ENCODE results near the gene OR7C1. TPM values are rescaled to one million over a fixed set of nuclear protein-coding genes. Genes with fewer than 3 reads are reported as not detected.
A peak's percentile ranks its signal among the peaks of the same experiment; 100 is the strongest.

Gene OR7C1
- 1 to 10 TPM; 3.2 to 5.1 TPM for total RNA-seq

DNA sequence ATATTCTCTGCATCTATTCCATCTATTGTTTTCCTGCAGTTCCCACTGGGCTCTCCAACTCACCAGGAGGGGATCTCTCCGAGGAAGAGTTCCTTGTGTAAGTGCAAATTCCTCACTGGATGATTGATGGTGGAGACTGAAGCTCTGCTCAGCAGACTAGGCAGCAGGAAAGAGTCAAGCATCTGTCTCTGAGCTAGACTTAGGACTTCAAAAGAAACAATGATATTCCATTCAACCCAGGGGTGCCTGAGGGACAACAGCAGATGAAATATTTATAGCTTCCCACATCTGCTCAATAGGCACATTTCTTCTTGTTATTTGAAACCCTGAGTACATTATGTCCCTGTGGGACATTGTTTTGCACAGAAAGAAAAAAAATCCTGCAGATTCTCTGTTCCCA lies at the start of gene OR7C1, which contains the start of gene OR7A5:
TSS of gene OR7C1 (minus strand) at position 175 of the 400 bp plus-strand sequence. CDS start 35,049 bp downstream, outside the sequence.
TSS of gene OR7A5 (minus strand) at position 175 of the 400 bp plus-strand sequence. CDS start 6,944 bp downstream, outside the sequence.
- no peaks in the 10 kb centered on the region for H3K27me3 ChIP-seq (replicated peaks; ENCODE audit: insufficient read depth)
- intact Hi-C loops (cut with DNase I), result no loop called here
- H3K27ac ChIP-seq, result peak within 1 kb of the TSS; percentile 59 to 62
- WGBS, result 9% methylated on average over 1 of the region's 1 CpG
- H3K36me3 ChIP-seq, result no peaks in the 10 kb centered on the region
- peak within 1 kb of the TSS; percentile 4 to 6 for H3K4me3 ChIP-seq
- H3K4me1 ChIP-seq (replicated peaks), result peaks cover 7% of the 10 kb centered on the region
- DNase-seq (ENCODE audit: low spot score), result peak; percentile 64
- TF ChIP-seq, protein P1, sequence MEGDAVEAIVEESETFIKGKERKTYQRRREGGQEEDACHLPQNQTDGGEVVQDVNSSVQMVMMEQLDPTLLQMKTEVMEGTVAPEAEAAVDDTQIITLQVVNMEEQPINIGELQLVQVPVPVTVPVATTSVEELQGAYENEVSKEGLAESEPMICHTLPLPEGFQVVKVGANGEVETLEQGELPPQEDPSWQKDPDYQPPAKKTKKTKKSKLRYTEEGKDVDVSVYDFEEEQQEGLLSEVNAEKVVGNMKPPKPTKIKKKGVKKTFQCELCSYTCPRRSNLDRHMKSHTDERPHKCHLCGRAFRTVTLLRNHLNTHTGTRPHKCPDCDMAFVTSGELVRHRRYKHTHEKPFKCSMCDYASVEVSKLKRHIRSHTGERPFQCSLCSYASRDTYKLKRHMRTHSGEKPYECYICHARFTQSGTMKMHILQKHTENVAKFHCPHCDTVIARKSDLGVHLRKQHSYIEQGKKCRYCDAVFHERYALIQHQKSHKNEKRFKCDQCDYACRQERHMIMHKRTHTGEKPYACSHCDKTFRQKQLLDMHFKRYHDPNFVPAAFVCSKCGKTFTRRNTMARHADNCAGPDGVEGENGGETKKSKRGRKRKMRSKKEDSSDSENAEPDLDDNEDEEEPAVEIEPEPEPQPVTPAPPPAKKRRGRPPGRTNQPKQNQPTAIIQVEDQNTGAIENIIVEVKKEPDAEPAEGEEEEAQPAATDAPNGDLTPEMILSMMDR (IDR thresholded peaks at IDR 0.05), result no peak
- peak; percentile 88 for TF ChIP-seq POLR2AphosphoS5 (IDR thresholded peaks at IDR 0.05)
- TF ChIP-seq POLR2A (IDR thresholded peaks at IDR 0.05), result no peak
- H3K9me3 ChIP-seq, result no peaks in the 10 kb centered on the region

DNA sequence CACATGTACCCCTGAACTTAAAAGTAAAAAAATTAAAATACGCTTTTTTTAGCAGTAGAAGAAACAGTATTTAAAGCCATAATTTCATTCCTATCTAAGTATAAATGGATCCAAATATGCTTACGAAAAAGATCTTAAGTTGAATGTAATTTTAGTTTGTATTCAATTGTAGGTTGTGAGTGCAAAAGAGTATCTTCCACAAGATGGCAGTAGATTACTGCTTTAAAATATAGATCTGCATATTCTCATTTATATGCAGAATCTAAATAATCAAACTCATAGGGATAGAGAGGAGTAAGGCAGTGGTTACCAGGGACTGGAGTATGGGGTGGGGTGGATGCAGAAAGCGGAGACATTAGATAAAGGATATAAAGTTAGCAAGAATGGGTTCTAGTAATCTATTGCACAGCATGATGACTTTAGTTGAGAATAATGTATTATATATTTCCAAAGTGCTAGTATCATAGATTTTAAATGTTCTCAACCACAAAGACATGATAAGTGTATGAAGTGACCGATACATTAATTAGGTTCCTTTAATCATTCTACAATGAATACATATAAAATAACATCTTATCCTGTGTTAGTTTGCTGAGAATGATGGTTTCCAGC lies 36.7 kb upstream of the OR7C1 start:
- DNase-seq (ENCODE audit: low spot score), result no peak
- TF ChIP-seq, protein P1 (IDR thresholded peaks at IDR 0.05), result peak in 3 of 4 experiments; percentile 41 to 56 (median 45)
- TF ChIP-seq POLR2A (IDR thresholded peaks at IDR 0.05), result no peak
- 65% methylated on average over 4 of the region's 4 CpGs for WGBS
- no peaks in the 10 kb centered on the region for H3K27me3 ChIP-seq (replicated peaks; ENCODE audit: insufficient read depth)
- H3K4me1 ChIP-seq (replicated peaks), result no peaks in the 10 kb centered on the region
- H3K4me3 ChIP-seq, result no peak overlapping the region
- no peaks in the 10 kb centered on the region for H3K36me3 ChIP-seq
- H3K9me3 ChIP-seq, result no peaks in the 10 kb centered on the region
- intact Hi-C loops (cut with DNase I), result no loop called here
- no peak overlapping the region for H3K27ac ChIP-seq

DNA sequence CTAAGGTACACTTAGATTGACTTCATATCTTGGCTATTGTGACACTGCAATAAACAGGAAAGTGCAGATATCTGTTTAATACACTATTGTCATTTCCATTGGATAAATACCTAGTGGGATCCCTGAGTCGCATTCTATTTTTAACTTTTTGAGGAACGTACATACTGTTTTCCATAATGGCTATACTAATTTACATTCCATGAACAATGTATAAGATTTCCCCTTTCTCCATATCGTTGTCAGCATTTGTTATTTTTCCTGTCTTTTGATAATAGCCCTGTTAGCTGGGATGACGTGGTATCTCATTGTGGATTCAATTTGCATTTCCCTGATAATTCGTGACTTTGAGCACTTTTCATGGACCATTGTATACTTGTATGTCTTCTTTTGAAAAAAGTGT lies 33.5 kb upstream of the OR7C1 start:
- H3K27me3 ChIP-seq (replicated peaks; ENCODE audit: insufficient read depth), result no peaks in the 10 kb centered on the region
- no peaks in the 10 kb centered on the region for H3K36me3 ChIP-seq
- H3K4me1 ChIP-seq (replicated peaks), result no peaks in the 10 kb centered on the region
- no peak overlapping the region for H3K4me3 ChIP-seq
- WGBS, result 84% methylated on average over 5 of the region's 5 CpGs
- H3K27ac ChIP-seq, result no peak overlapping the region
- intact Hi-C loops (cut with DNase I), result no loop called here
- no peak for DNase-seq (ENCODE audit: low spot score)
- no peaks in the 10 kb centered on the region for H3K9me3 ChIP-seq
- TF ChIP-seq POLR2A (IDR thresholded peaks at IDR 0.05), result no peak

DNA sequence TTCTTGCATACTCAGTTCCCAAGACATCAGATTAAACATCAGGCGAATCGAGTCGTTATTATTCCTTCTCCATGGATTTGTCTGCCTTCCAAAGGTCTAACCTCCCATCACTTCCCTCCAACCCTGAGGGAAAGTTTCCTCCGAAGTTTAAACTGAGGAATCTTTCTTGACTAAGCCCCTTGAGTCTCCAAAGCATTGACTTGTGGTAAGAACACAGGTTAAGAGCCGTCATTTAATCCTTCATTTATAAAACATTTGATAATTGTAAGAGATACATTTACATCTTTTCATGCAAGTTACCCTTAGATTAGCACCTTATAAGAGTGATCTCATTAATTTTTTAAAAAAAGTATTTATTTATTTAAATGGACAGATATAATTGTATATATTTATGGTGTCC lies 13.8 kb upstream of the OR7C1 start, which contains the start of gene OR7A10:
TSS of gene OR7A10 (minus strand) at position 101 of the 400 bp plus-strand sequence. CDS start 7,045 bp downstream, outside the sequence.
- H3K9me3 ChIP-seq, result no peaks in the 10 kb centered on the region
- no peak within 1 kb of the TSS for H3K4me3 ChIP-seq
- H3K27me3 ChIP-seq (replicated peaks; ENCODE audit: insufficient read depth), result no peaks in the 10 kb centered on the region
- 91% methylated on average over 5 of the region's 5 CpGs for WGBS
- no peak within 1 kb of the TSS for H3K27ac ChIP-seq
- intact Hi-C loops (cut with DNase I), result no loop called here
- no peak for DNase-seq (ENCODE audit: low spot score)
- no peaks in the 10 kb centered on the region for H3K4me1 ChIP-seq (replicated peaks)
- TF ChIP-seq POLR2AphosphoS5 (IDR thresholded peaks at IDR 0.05), result no peak
- no peak for TF ChIP-seq POLR2A (IDR thresholded peaks at IDR 0.05)
- TF ChIP-seq, protein P1 (IDR thresholded peaks at IDR 0.05), result no peak
- no peaks in the 10 kb centered on the region for H3K36me3 ChIP-seq

DNA sequence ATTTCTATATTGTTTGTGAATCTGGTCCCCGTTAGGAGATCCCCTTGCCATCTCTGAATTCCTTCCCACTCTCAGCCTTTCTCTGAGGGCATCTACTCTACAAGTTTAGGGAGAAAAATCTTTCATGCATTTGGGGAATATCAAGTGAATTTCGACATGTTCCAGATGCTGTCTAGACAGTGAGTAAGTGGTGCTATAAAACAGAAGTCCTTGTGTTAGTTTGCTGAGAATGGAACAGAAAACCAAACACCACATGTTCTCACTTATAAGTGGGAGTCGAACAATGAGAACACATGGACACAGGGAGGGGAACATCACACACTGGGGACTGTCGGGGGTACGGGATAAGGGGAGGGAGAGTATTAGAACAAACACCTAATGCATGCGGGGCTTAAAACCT lies 8.6 kb upstream of the OR7C1 start:
- 38% methylated on average over 6 of the region's 6 CpGs for WGBS
- H3K4me3 ChIP-seq, result no peak overlapping the region
- H3K4me1 ChIP-seq (replicated peaks), result no peaks in the 10 kb centered on the region
- TF ChIP-seq, protein P1 (IDR thresholded peaks at IDR 0.05), result no peak
- TF ChIP-seq POLR2A (IDR thresholded peaks at IDR 0.05) (no peak), POLR2AphosphoS5 (IDR thresholded peaks at IDR 0.05) (no peak)
- no peaks in the 10 kb centered on the region for H3K27me3 ChIP-seq (replicated peaks; ENCODE audit: insufficient read depth)
- no peaks in the 10 kb centered on the region for H3K36me3 ChIP-seq
- intact Hi-C loops (cut with DNase I), result no loop called here
- H3K9me3 ChIP-seq, result no peaks in the 10 kb centered on the region
- DNase-seq (ENCODE audit: low spot score), result no peak
- no peak overlapping the region for H3K27ac ChIP-seq

Measured in prostate gland (tissue), 2 donors.